Adrenal gland (tissue), 12 donors: Measurements from ENCODE around the gene PSMD13. TPM values are rescaled to one million over a fixed set of nuclear protein-coding genes. Genes with fewer than 3 reads are reported as not detected.

Experiments
- DNase-seq, 7 donors: peaks; one replicate each; pipeline ENCODE4 v3.0.0-alpha.2; 2019 to 2020
- H3K27ac ChIP-seq, 5 donors: fragments of 200-600 bp; sonication (generic) in 4 of 5; 1 replicate in 3 of 5; 2 replicates in 2 of 5; pipeline versions ENCODE4 v1.5.1 to v1.8.0; 2016 to 2020; ENCODE audit warnings: mild to moderate bottlenecking in 1 of 5
- H3K27me3 ChIP-seq: fragments of 200-600 bp; 2 replicates; pipeline ENCODE4 v1.8.0; 2021
- H3K36me3 ChIP-seq, 2 donors: fragments of 200-600 bp; replicated peaks in 1 of 2; 1 replicate in 1 of 2; 2 replicates in 1 of 2; pipeline versions ENCODE4 v1.5.1 to v1.8.0; 2018 to 2022
- H3K4me1 ChIP-seq, 2 donors: fragments of 200-600 bp; replicated peaks in 1 of 2; 1 replicate in 1 of 2; 2 replicates in 1 of 2; pipeline versions ENCODE4 v1.5.1 to v1.8.0; 2018 to 2021
- H3K4me3 ChIP-seq, 4 donors: fragments of 200-600 bp; sonication (generic) in 3 of 4; one replicate each; pipeline ENCODE4 v1.5.1; 2016 to 2018
- H3K9me3 ChIP-seq, 3 donors: fragments of 200-600 bp; sonication (generic) in 1 of 3; replicated peaks in 1 of 3; 1 replicate in 2 of 3; 2 replicates in 1 of 3; pipeline versions ENCODE4 v1.5.1 to v1.8.0; 2016 to 2021
- CTCF ChIP-seq, 6 experiments: fragments of 450-650 bp in 4 of 6; fragments of 200-600 bp in 2 of 6; sonication (generic) in 1 of 6; IDR thresholded peaks; 1 replicate in 5 of 6; 2 replicates in 1 of 6; pipeline versions ENCODE4 v1.5.1 to v1.8.0; 2016 to 2021; ENCODE audit warnings: antibody characterized with exemption in 6 of 6, mild to moderate bottlenecking in 2 of 6, moderate library complexity in 1 of 6
- POLR2A ChIP-seq, 2 donors: fragments of 450-650 bp; IDR thresholded peaks; one replicate each; pipeline ENCODE4 v1.6.1; 2017; ENCODE audit warnings: antibody characterized with exemption in 2 of 2, mild to moderate bottlenecking in 2 of 2, moderate library complexity in 1 of 2
- WGBS, 4 donors: extraction: QIAGEN DNeasy Blood & Tissue Kit in 2 of 4; methylation state at CpG; one replicate each; pipeline versions ENCODE4 v1.1.5 to v1.1.7; 2013 to 2017; 5-methylcytosine and 5-hydroxymethylcytosine counted together
- intact Hi-C, 2 donors: fragments of 100-400 bp; cut with DNase I; formaldehyde crosslinking; loops; one replicate each; pipeline versions ENCODE4 v1.14.1 to v1.15.0; 2022 to 2023
- polyA plus RNA-seq, 3 donors: library from polyadenylated mRNA; stranded (reverse); fragments of 200-250 nt in 2 of 3; fragments of 350-450 nt in 1 of 3; fragmentation: Illumina TruSeq in 1 of 3; extraction: RNeasy Lipid Tissue Mini Kit (QIAGEN cat#74804) in 1 of 3; gene quantifications; one replicate each; pipeline ENCODE4 v1.2.3, GENCODE V29; 2013 to 2014
- total RNA-seq, 9 donors: library from RNA; depleted of rRNA in 4 of 9; stranded (reverse); fragments of >200 nt in 4 of 9; fragments of 120-200 nt in 1 of 9; fragmentation: NEBNext Ultra II Directional in 1 of 9; extraction: Animal tissue kit (Norgen Biotek cat#: 25700) in 1 of 9; gene quantifications; one replicate each; pipeline versions ENCODE4 v1.1.0 to v1.2.4, GENCODE V29; 2013 to 2023
- donor health status: healthy with polysubstance abuse.
- donor health status: Bipolar disorder and iron deficiency.
- donor health status: DM: yes; HTN: yes; CAD: no.
- donor health status: DM: no; HTN: no; CAD: no.
- donor health status: DM: no; HTN: no; CAD: no.
- donor health status: DM: yes; HTN: yes; CAD: no.

PSMD13 gene
- total and polyA plus RNA-seq, 12 donors, result 62.2 to 174 (median 89.4) TPM

DNA sequence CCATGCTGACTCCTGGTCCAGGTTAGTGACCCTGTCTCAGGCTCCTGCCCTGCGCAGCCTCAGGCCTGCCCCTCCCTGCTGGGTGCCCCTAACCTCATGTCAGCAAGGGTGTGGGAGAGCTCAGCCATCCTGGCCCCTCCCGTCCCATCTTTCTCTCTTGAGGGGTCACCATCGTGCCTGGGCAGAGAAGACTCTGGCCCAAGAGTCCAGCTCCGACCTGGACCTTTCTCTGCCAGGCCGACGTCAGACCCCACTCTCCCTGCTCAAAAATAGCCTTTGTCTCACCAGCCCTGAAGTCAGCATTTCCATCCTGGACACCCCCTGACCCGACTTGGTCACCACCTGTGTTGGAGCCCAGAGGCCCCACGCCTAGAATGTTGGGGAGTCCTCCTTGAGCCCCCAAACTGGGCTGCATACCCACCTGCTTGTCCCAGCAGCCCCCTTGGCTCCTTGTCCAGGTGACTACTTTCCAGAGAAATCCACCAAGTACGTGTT lies 39.0 kb upstream of the PSMD13 start:
- DNase-seq, result peak in 4 of 7 donors; percentile 1 to 21 (median 13)
- H3K27me3 ChIP-seq, result no peaks in the 10 kb centered on the region
- intact Hi-C loops, result loop anchor here in 1 of 2 donors (5.0 kb wide), 1 partner anchor 165 kb away; no protein-coding TSS in a partner anchor
- H3K4me1 ChIP-seq, result peaks cover 0 to 7% of the 10 kb centered on the region in 2 donors
- H3K36me3 ChIP-seq, result peaks cover 0 to 8% of the 10 kb centered on the region in 2 donors
- H3K9me3 ChIP-seq, result no peaks in the 10 kb centered on the region
- no peak overlapping the region for H3K4me3 ChIP-seq
- WGBS, 4 donors, result 80 to 86% (median 84%) methylated on average over 8 to 9 of the region's 9 CpGs
- no peak overlapping the region for H3K27ac ChIP-seq
- no peak for TF ChIP-seq CTCF (IDR thresholded peaks at IDR 0.05)
- no peak for TF ChIP-seq POLR2A (IDR thresholded peaks at IDR 0.05)

DNA sequence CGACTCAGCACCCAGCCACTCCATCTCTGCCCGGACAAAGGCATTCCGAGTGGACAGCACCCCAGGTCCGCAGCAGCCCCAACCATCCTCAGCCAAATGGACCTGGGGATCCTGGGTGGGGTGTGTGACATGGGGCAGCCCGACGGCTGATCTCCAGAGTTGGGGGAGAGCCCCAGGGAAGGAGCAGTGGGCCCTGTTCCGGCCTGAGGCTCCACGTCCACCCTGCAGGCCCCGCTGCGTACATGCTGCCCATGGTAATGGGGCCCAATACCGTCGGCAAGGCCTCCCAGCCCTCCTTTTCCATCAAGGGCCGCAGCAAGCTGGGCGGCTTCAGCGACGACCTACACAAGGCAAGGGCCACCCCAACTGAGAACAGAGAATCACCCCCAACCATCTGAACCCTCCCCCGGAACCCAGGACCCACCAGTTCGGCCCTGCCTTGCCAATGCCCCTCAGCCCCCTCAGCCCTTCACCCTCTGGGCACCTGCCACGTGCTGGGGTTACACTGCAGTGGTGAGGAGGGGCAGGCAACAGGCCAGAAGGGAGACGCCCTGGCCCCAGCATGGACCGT lies 38.5 kb upstream of the PSMD13 start:
- no peak for TF ChIP-seq POLR2A (IDR thresholded peaks at IDR 0.05)
- no peak for TF ChIP-seq CTCF (IDR thresholded peaks at IDR 0.05)
- intact Hi-C loops, result loop anchor here in 1 of 2 donors (5.0 kb wide), 1 partner anchor 164 kb away; no protein-coding TSS in a partner anchor
- DNase-seq, result peak in 2 of 7 donors; percentile 12 to 19
- H3K4me3 ChIP-seq, result no peak overlapping the region
- WGBS, 4 donors, result 84 to 96% (median 89%) methylated on average over 13 to 21 of the region's 21 CpGs
- peaks cover 0 to 13% of the 10 kb centered on the region in 2 donors for H3K36me3 ChIP-seq
- H3K27me3 ChIP-seq, result no peaks in the 10 kb centered on the region
- H3K9me3 ChIP-seq, result no peaks in the 10 kb centered on the region
- H3K27ac ChIP-seq, result no peak overlapping the region
- peaks cover 0 to 7% of the 10 kb centered on the region in 2 donors for H3K4me1 ChIP-seq

DNA sequence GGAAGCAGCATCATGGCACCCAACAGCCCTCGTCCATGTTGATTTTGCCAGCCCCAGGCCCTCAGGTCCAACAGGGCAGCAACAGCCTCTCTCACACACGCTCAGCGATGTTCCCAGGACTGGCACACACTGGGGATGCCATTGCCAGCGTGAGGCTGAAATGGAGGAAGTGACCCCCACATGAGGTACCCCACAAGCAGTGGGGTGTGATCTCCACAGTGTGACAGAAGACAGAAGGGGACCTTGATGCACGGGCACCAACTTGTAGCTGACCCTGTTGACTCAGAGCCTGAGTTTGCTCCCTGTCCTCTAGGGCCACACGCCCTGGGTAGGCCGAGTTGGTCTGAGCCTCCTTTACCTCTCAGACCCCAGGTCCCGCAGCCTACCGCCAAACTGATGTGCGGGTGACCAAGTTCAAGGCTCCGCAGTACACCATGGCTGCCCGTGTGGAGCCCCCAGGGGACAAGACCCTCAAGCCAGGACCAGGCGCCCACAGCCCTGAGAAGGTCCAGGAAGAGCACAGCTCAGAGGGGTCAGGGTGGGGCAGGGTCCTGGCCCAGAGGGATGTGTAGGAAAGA lies 37.7 kb upstream of the PSMD13 start:
- Histone ChIP-seq H3K4me1 (peaks cover 0 to 11% of the 10 kb centered on the region in 2 donors), H3K4me3 (no peak overlapping the region), H3K27me3 (no peaks in the 10 kb centered on the region), H3K36me3 (peaks cover 0 to 19% of the 10 kb centered on the region in 2 donors), H3K9me3 (no peaks in the 10 kb centered on the region), H3K27ac (no peak overlapping the region)
- TF ChIP-seq CTCF (IDR thresholded peaks at IDR 0.05), result no peak
- no peak for TF ChIP-seq POLR2A (IDR thresholded peaks at IDR 0.05)
- intact Hi-C loops, result loop anchor here in 1 of 2 donors (5.0 kb wide), 1 partner anchor 163 kb away; no protein-coding TSS in a partner anchor
- 75 to 84% (median 81%) methylated on average over 2 to 13 of the region's 13 CpGs for WGBS, 4 donors
- DNase-seq, result peak in 3 of 7 donors; percentile 10 to 39 (median 22)

DNA sequence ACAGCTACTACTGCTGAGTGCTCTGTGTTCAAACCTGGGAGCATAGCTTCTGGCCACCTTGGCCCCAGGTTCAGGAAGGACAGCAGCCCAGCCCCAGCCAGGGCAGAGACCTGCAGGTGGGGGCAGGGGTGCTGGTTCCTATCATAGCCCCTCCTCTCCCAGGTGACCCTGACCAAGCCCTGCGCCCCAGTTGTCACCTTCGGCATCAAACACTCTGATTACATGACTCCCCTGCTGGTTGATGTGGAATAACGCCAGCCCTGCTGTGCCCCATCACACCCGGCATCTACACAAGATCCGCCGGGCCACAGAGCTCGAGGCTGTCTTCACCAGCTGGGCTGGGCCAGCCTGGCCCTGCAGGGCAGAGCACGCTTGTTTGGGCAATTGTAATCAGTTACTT lies 37.0 kb upstream of the PSMD13 start:
- WGBS, 4 donors, result 72 to 81% (median 75%) methylated on average over 6 to 8 of the region's 8 CpGs
- Histone ChIP-seq H3K36me3 (peaks cover 0 to 26% of the 10 kb centered on the region in 2 donors), H3K4me3 (no peak overlapping the region), H3K27ac (no peak overlapping the region), H3K27me3 (no peaks in the 10 kb centered on the region), H3K4me1 (peaks cover 0 to 16% of the 10 kb centered on the region in 2 donors), H3K9me3 (no peaks in the 10 kb centered on the region)
- intact Hi-C loops, result loop anchor here in 1 of 2 donors (5.0 kb wide), 1 partner anchor 163 kb away; no protein-coding TSS in a partner anchor
- peak in 2 of 7 donors; percentile 17 to 54 for DNase-seq
- TF ChIP-seq POLR2A (IDR thresholded peaks at IDR 0.05) (no peak), CTCF (IDR thresholded peaks at IDR 0.05) (no peak)
